NCI-H2196 (cell line): ENCODE data around the gene GCNT4.
"Not testable (repeated sequence)": the region's sequence is repeated elsewhere in the genome, so short reads cannot be mapped to it uniquely, and the experiment has no call there.

Experiments
- DNase-seq: peaks from one replicate; lab custom pipeline; 2025; ENCODE audit not compliant: unreplicated experiment; lab: John Stamatoyannopoulos, UW

Gene GCNT4

GRCh38 chr5:75052192-75053053, at the start of gene GCNT4:
Gene GCNT4, minus strand, starts transcription at chr5:75052558. Its CDS starts 22,521 bp downstream, at chr5:75030037.
- no peak for DNase-seq

GRCh38 chr5:75095956-75096355, 43.6 kb upstream of the GCNT4 start:
- not testable (repeated sequence) for DNase-seq

- DNase-seq = no peak
These were observed 39.2 kb upstream of the GCNT4 start for GRCh38 chr5:75091597-75091996.

- no peak for DNase-seq
These were observed 37.3 kb upstream of the GCNT4 start for GRCh38 chr5:75089662-75090061.

- no peak for DNase-seq
These were observed 36.8 kb upstream of the GCNT4 start for GRCh38 chr5:75089137-75089536.

GRCh38 chr5:75088648-75089047, 36.3 kb upstream of the GCNT4 start:
- DNase-seq = no peak

GRCh38 chr5:75081510-75081909, 29.2 kb upstream of the GCNT4 start:
- no peak for DNase-seq

GRCh38 chr5:75079346-75079745, 27.0 kb upstream of the GCNT4 start:
- not testable (repeated sequence) for DNase-seq

- no peak for DNase-seq
These were observed 25.7 kb upstream of the GCNT4 start for GRCh38 chr5:75078027-75078426.

- no peak for DNase-seq
These were observed 19.7 kb upstream of the GCNT4 start for GRCh38 chr5:75072061-75072460.

- DNase-seq = no peak
These were observed 18.7 kb upstream of the GCNT4 start for GRCh38 chr5:75071100-75071499.

GRCh38 chr5:75067434-75067833, 15.1 kb upstream of the GCNT4 start:
- no peak for DNase-seq

GRCh38 chr5:75062925-75063531, 10.7 kb upstream of the GCNT4 start:
- no peak for DNase-seq

GRCh38 chr5:75059912-75060545, 7.7 kb upstream of the GCNT4 start:
- no peak for DNase-seq

- DNase-seq = no peak
These were observed 6.7 kb upstream of the GCNT4 start for GRCh38 chr5:75058986-75059535.

- DNase-seq = no peak
These were observed 5.2 kb upstream of the GCNT4 start for GRCh38 chr5:75057561-75057960.

- DNase-seq = no peak
These were observed 3.4 kb upstream of the GCNT4 start for GRCh38 chr5:75055727-75056144.

GRCh38 chr5:75054134-75054930, 2.0 kb upstream of the GCNT4 start:
- no peak for DNase-seq

GRCh38 chr5:75053304-75054133, 1.2 kb upstream of the GCNT4 start:
- no peak for DNase-seq

- DNase-seq = no peak
These were observed 621 bp upstream of the GCNT4 start for GRCh38 chr5:75053054-75053303.
